Stimulated activated CD4-positive, alpha-beta T cell treated with anti-CD3 and anti-CD28 coated beads, Interleukin-4, amount 100 ng/mL, for 24 hours (primary cell): ENCODE results near the gene B4GALT5.
A peak's percentile ranks its signal among the peaks of the same experiment; 100 is the strongest.
"Not testable (repeated sequence)": the region's sequence is repeated elsewhere in the genome, so short reads cannot be mapped to it uniquely, and the experiment has no call there.

Experiments
- DNase-seq: peaks from one replicate; pipeline ENCODE4 v3.0.0-alpha.2; 2020

The B4GALT5 gene

DNA sequence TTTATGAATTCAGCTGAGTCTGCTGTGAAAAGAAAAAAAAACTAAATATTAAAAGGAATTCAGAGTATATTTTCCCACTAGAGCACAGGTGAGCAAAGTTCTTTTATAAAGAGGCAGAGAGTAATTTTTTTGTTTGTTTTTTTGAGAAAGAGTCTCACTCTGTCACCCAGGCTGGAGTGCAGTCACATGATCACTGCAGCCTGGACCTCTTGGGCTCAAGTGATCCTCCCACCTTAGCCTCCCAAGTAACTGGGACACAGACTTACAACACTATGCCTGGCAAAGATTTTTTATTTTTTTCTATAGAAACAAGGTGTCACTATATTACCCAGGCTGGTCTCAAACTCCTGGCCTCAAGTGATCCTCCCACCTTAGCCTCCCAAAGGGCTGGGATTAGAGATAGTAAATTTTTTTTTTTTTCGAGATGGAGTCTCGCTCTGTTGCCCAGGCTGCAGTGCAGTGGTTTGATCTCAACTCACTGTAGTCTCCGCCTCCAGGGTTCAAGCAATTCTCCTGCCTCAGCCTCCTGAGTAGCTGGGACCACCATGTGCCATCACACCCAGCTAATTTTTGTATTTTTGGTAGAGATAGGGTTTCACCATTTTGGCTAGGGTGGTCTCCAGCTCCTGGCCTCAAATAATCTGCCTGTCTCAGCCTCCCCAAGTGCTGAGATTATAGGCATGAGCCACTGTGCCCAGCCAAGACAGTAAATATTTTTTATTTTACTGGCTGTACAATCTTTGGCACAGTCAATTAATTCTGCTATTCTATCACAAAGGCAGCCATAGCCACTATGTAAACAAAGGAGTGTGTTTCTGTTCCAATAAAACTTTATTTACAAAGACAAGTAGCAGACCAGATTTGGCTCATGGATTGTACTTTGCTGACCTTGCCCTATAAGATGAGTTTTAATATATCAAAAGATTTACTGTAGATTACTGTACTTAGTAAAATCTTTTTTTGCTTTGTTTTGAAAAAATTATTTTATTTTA lies 14.5 kb upstream of the B4GALT5 start:
- no peak for DNase-seq

DNA sequence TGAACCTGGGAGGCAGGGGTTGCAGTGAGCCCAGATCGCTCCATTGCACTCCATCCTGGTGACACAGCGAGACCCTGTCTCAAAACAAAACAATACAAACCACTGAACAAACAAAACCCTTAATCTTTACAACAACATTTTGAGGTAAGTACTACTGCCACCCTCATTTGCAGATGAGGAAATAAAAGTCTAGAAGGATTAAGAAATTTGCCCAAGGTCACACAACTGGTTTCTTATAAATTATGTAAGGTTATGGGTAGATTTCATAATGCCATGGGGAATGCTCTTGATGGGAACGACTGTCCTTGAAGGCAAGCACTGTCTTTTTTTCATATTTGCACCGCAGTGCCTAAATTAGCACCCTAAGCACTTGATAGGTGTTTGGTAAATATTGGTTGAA lies 13.8 kb upstream of the B4GALT5 start:
- DNase-seq: no peak

DNA sequence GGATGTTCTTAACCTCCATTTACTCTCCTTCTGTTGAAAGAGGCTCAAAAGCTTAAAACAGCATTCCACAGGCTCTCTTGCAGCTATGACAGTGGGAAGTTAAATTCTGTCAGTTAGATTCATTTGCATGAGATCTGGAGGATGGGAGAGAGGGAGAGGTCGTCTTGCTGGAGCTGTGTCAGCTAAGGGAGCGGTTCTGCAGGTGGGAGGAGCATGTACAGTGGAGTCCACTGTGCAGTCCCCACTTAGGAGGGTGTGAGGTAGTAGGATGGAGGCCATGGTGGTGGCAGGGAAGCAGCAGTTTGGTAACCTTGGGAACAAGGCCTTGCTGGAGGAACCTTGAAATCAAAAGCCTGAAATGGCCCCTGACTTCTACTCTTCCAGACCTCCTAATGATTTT lies 12.0 kb upstream of the B4GALT5 start:
- no peak for DNase-seq

DNA sequence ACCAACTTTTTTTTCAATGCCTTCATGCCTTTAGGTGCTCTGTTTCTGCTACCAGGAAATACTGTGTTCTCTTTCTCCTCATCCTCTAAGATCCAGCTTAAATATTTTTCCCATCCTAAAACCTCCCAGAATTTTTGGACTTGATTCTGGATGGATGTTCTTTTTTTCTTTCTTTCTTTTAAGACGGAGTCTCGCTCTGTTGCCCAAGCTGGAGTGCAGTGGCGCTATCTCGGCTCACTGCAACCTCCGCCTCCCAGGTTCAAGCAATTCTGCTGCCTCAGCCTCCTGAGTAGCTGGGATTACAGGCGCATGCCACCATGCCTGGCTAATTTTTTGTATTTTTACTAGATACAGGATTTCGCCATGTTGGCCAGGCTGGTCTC lies 11.5 kb upstream of the B4GALT5 start:
- not testable (repeated sequence) for DNase-seq

DNA sequence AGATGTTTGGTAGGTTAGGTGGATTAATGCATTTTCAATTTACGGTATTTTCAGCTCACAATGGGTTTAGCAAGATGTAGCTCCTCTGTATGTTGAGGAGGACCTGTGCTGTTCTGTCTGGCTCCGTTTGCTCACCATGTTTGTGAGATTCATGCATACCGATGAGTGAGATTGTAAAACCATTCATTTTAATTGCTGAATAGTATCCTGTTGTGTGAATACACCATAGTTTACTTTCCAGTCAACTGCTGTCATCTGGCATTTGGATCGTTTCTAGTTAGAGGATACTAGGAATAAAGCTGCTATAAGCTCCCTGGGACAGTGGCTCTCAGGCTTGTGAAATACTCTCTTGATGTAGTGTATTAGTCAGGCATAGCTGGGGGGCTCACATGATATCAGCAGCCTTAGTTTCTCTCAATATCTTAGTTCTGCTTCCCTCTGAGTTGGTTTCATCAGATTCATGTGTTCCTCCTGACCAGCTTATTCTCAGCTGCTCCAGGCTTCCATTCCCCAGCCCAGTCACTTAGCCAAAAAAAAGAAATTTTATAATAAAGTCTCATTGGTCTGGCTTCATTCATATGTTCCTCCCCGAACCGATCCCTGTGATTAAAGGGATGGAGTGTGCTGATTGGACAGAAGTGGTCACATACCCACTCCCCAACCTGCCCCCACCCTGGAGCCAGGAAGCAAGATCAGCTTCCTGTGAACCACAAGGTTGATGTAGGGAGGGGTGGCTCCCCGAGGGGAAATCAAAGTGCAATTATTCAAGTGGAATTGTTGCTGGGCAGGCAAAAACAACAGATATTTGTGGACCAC lies 10.9 kb upstream of the B4GALT5 start:
- no peak for DNase-seq

DNA sequence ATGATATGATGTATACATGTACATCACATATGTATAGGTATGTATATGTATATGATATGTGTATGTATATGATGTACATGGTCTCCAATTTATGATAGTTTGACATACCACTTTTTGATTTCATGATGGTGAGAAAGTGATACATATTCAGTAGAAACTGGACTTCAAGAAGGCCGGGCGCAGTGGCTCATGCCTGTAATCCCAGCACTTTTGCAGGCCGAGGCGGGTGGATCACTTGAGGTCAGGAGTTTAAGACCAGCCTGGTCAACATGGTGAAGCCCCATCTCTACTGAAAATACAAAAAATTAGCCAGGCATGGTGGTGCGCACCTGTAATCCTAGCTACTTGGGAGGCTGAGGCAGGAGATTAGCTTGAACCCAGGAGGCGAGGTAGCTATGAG lies 10.1 kb upstream of the B4GALT5 start:
- not testable (repeated sequence) for DNase-seq

DNA sequence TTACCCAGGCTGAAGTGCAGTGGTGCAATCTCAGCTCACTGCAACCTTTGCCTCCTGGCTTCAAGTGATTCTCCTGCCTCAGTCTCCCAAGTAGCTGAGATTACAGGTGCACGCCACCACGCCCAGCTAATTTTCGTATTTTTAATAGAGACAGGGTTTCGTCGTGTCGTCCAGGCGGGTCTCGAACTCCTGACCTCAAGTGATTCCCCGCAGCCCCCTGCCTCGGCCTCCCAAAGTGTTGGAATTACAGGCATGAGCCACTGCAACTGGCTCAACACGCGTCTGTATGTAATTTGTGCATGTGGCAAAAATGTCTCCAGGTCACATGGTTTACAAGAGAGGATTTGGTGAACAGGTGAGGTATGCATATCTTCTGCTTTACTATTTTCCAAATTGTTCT lies 7.6 kb upstream of the B4GALT5 start:
- not testable (repeated sequence) for DNase-seq

DNA sequence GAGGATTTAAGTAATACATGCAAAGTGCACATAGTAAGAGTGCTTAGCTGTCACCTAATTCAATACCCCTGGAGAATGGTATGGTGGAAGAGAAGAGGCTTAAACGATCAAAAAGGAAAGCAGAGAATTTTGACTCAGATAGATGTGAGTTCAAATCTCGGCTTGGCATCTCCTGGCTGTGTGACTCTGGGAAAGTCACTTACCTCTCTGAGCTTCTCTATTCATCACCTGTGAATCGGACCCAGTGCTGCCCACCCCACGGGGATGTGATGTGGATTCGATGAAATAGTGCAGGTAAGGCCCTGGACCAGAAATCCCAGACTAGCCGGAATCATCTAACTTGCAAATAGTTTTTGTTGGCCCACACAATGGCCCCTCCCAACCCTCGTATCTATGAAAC lies 1.8 kb upstream of the B4GALT5 start:
- DNase-seq: no peak

DNA sequence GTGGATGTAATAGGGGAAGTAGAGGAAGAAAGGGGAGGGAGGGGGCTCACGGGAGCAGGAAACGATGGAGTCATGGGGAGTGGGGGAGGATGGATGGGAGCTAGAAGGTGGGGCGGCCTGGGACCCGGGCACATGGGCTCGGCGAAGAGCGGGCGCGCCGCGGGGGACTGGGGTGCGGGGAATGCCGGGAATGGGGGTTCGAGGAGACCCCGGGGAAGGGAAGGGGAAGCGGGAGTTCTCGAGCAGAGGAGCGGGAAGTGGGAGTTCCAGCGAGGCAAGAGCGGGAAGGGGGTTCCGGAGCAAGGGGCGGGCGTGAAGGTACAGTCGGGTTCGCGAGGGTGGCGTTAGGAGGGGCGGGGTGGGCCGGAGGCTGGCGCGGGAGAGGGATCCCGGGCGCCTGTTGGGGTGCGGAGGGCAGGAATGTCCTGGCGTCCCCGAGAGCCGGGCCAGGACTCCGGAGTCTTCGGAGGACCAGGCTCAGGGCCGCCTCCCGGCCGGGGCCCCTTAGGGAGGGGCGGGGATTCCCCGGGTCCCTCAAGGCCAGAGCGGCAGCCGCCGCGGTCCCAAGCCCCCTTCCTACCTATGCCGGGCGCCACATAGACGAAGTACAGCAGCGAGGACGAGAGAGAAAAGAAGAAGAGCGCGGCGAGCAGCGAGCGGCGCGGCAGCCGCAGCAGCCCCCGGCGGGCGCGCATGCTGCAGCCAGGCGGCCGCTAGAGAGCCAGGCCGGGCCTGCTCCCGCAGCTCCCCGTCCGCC lies 504 bp downstream of the B4GALT5 start:
- DNase-seq: peak; percentile 29

DNA sequence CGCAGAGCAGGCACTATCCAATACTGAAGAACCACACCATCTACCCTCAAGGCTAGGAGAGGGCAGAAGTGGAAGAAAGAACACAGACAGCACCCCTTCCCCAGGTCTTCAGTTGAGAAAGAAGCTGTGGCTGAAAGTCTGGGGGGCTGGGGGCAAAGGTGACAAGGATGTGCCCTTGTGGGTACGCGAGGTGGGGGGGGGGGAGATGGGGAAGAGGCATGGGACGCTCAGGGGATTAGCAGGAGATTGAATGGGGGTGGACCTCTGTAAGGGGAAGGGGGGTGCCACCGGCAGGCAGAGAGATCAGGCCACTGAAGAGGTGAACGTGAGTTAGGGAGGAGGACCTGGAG lies 1.1 kb downstream of the B4GALT5 start:
- DNase-seq: no peak

DNA sequence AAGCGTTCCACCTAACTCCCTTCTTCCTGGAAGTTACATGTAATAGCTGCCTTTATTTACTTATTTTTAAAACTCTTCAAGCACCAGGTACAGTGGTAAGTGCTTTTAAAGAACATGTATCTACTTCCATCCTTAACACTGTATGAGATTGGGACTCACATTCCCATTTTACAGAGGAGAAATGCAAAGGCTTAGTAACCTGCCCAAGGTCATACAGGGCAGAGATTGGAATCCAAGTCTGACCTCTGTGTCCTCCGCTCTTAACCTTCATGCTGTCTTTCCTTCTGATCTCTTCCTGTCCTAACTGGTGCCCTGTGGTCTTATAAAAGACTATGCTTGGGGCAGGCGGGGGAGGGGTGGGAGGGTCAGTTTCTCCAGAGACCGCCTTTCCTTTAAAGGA lies 1.6 kb downstream of the B4GALT5 start:
- DNase-seq: no peak

DNA sequence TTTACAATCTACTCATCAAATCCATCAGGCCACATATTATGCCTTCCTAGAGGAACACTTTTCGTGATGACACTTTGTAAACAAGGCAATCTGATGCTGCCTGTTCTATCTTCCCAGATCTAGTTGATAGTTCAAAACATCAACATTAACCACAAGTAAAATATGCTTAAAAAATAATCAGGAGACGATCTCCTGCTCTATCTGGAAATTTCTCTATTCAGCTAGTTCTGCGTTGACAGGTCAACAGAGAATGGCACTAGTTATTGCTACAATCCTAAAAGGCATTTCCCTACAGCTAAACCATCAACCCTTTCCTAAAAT lies 2.1 kb downstream of the B4GALT5 start:
- DNase-seq: no peak

DNA sequence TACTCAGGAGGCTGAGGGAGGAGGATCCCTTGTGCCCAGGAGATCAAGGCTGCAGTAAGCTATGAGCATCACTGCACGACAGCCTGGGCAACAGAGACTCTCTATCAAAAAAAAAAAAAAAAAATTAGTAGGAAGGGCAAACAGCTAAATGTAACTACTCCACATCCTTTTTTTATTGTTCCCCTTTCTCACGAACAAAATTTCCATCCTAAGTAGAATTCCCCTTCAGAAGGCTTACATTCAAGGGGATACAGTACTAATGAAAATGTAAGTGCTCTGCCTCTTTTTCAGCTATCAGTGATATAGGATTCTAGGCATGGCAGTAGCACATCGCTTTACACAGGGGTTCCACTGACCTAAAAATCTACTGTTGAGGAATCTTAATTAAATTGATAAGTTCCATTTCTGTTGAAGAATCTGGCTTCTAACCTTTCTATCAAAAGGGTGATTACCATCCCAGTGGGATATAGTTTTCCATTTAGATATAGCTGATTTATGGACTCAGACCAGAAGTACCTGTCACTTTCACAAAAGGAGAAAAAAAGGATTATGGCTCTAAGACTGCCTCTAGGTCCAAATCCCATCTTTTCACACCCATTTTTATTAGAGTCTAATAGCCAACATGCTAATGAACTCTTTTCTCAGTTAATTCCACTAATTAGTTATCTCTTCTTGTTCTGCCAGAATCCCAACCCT lies 2.6 kb downstream of the B4GALT5 start:
- DNase-seq: no peak

DNA sequence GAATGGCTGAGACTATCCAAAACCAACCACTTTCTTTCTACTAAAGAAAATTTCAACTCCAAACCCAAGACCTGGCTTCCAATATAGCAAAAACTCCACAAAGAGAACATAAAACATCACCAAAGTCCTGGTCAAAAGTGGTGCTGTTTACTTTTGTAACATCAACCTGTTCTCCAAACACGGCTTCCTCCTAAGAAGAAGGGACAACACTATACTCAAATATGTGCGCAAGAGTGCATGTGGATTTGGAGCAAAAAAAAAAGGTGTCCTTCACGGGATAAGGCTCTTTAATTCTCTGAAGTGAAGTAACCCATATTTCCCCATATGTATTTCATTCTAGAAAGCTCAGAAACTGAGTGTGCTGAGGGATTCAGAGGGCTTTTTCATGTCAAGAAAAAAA lies 6.6 kb downstream of the B4GALT5 start:
- no peak for DNase-seq

DNA sequence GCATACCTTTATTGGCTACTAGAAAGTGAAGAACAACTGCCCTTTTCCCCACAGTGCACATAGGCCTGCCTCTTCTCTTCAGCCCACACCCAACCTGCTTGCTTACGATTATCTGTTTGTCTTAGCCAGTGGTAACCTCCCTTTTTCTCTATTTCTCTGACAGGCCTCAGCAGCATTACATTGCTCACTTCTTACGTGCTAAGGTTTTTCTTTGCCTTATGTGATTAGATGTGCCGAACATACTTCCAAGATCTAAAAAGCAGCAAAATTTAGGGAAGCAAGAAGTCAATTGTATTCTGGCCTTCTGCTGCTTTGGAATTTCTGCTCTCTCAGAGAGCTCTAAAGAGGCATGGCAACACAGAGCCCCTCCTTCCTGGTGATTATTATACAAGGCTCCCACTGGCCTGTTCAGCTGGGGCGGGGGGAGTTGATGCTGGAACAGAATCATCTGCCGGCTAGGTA lies 7.0 kb downstream of the B4GALT5 start:
- no peak for DNase-seq

DNA sequence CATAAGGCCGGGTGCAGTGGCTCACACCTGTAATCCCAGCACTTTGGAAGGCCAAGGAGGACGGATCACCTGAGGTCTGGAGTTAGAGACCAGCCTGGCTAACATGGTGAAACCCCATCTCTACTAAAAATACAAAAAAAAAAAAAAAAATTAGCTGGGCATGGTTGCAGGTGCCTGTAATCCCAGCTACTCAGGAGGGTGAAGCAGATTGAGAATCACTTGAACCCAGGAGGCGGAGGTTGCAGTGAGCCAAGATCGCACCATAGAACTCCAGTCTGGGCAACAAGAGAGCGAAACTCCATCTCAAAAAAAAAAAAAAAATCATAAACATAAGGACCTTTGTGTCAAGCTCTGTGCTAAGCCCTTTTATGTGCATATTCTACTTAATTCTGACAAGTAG lies 7.8 kb downstream of the B4GALT5 start:
- not testable (repeated sequence) for DNase-seq

DNA sequence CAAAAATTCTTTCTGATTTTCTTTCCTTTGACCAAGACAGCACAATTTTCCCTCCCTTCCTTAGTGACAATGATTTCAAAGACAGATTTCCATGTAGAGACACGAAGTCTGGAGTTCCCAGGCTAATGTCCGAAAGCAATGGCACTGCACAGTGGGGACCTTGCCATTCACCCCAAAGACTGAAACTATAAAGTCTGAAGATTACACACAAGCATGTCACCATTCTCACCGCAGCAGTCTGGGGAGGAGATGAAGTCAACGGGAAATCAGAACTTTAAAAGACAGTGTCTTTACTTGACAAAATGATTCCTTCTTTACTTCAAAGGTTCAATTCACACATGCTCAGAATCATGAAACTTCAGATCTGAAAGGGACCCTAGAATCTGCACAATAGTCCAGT lies 8.3 kb downstream of the B4GALT5 start:
- no peak for DNase-seq

DNA sequence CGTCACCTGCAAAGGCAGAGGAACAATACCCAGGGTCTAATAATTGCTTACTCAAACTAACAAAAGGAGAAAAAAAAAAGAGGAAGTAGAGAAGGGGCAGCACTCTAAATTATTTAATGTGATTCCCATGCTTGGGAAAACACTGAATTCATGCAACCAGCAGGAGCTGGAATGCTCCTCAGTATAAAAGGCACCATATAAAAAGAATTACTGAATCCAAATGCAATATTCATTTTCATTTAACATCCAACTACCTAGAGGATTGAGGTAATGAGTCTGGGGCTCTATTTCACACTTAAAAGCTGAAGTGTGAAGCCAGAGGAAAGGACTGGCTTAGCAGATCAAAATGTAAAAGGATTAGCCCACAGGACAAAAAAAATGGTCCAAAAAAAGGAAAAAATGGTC lies 8.7 kb downstream of the B4GALT5 start:
- no peak for DNase-seq

DNA sequence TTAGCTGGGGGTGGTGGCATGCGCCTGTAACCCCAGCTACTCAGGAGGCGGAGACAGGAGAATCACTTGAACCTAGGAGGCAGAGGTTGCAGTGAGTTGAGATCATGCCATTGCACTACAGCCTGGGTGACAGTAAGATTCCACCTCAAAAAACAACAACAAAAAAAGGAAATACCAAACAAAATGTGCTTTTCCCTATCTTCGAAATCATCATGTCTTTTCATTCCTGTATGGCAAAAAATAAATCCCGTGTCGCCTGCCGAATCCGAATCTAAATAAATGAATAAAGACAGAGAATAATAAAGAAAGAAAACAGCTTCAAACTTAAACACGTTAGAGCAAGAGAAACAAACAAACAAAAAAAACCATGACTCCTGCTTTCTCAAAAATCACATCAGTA lies 11.8 kb downstream of the B4GALT5 start:
- DNase-seq: no peak

DNA sequence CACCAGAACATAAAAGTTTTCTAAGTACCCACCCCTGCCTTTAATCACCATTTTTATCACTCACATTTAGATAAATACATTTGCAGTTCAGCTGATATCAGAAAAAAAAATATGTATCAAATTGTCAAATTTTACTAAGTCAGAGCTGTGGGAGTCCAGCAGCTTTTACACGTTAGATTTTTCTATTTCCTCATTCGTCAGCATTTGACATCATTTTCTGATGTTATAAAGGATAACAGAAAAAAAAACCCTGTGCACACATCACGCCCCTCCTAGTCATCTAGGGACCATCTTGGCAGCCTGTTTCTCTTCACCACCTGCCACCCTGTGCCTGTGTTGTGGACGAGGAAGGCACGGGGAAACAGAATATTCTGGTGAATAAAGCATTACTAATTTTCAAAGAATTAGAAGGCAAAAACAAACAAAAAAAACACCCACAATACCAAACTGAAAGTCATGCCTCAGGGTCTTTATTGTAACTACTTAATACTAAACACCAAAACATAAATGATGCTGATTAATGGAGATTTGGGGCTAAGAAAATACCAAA lies 12.4 kb downstream of the B4GALT5 start:
- DNase-seq: peak; percentile 43

DNA sequence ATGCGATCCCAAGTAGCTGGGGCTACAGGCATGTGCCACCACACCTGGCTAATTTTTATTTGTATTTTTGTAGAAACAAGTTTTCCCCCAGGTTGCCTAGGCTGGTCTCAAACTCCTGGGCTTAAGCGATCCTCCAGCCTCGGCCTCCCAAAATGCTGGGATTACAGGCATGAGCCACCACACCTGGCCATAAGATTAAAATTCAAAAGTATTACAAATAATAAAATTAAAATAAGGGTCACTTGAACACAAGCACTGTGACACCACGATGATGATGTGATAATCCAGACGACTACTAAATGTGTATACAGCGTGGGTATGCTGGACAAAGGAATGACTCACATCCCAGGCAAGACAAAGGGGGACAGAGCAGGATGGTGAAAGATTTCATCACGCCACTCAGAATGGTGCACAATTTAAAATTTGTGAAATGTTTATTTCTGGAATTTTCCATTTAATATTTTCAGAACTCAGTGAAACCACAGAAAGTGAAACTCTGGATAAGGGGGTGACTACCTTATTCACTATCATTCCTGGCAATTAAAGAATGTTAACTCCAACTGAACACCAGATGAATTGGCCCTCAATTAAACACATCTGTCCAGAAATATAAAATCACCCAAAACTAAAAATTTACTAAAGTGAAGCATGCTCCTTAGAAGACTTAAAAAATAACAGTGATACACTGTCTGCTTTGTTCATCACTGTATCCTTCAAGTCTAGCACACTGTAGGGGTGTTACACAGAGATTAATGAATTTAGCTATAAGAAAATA lies 13.1 kb downstream of the B4GALT5 start:
- DNase-seq: no peak
